Thoracic aorta (tissue), 2 donors: ENCODE measurements around the gene RIC8A. TPM values are rescaled to one million over a fixed set of nuclear protein-coding genes. Genes with fewer than 3 reads are reported as not detected.

ENCODE experiments used
- ATAC-seq: fragments of 150-250 bp; one replicate; pipeline ENCODE4 v1.8.0; 2017; ENCODE audit warnings: low read depth; ENCODE audit not compliant: insufficient number of reproducible peaks, low FRiP score
- DNase-seq: peaks from one replicate; pipeline ENCODE4 v3.0.0-alpha.2; 2020; ENCODE audit warnings: low spot score
- H3K27ac ChIP-seq, 2 donors: fragments of 200-600 bp; sonication (generic); 1 replicate in 1 of 2; 2 replicates in 1 of 2; pipeline ENCODE4 v1.5.1; 2016; ENCODE audit warnings: mild to moderate bottlenecking in 2 of 2, moderate library complexity in 2 of 2
- H3K27me3 ChIP-seq: fragments of 200-600 bp; sonication (generic); replicated peaks from 2 replicates; pipeline ENCODE4 v1.6.0; 2016; ENCODE audit warnings: mild to moderate bottlenecking; ENCODE audit not compliant: insufficient read depth
- H3K36me3 ChIP-seq: fragments of 200-600 bp; sonication (generic); one replicate; pipeline ENCODE4 v1.5.1; 2016
- H3K4me1 ChIP-seq, 2 donors: fragments of 200-600 bp; sonication (generic); 1 replicate in 1 of 2; 2 replicates in 1 of 2; pipeline versions ENCODE4 v1.5.1 to v1.6.0; 2016; ENCODE audit warnings: low read depth in 2 of 2, mild to moderate bottlenecking in 1 of 2; ENCODE audit not compliant: control insufficient read depth in 1 of 2
- H3K4me3 ChIP-seq: fragments of 200-600 bp; sonication (generic); 2 replicates; pipeline ENCODE4 v1.5.1; 2016; ENCODE audit warnings: mild to moderate bottlenecking
- H3K9me3 ChIP-seq: fragments of 200-600 bp; sonication (generic); 2 replicates; pipeline ENCODE4 v1.5.1; 2016
- total RNA-seq, 2 donors: library from RNA; depleted of rRNA; stranded (reverse); fragments of >200 nt; gene quantifications; one replicate each; pipeline versions ENCODE4 v1.1.0 to v1.2.3, GENCODE V29; 2016
- TF ChIP-seq, protein P1 (sequence below): fragments of 200-600 bp; sonication (generic); IDR thresholded peaks from one replicate; pipeline ENCODE4 v1.5.1; 2019; ENCODE audit warnings: antibody characterized with exemption

The RIC8A gene
- total RNA-seq, 2 donors from 2014 or later = 79.4 to 102 TPM

- Histone ChIP-seq H3K27me3 (no peaks in the 10 kb centered on the region), H3K36me3 (peaks cover 31% of the 10 kb centered on the region), H3K9me3 (no peaks in the 10 kb centered on the region), H3K4me1 (peaks cover 14 to 18% of the 10 kb centered on the region in 2 donors), H3K4me3 (no peak overlapping the region), H3K27ac (no peak overlapping the region)
- TF ChIP-seq, protein P1, sequence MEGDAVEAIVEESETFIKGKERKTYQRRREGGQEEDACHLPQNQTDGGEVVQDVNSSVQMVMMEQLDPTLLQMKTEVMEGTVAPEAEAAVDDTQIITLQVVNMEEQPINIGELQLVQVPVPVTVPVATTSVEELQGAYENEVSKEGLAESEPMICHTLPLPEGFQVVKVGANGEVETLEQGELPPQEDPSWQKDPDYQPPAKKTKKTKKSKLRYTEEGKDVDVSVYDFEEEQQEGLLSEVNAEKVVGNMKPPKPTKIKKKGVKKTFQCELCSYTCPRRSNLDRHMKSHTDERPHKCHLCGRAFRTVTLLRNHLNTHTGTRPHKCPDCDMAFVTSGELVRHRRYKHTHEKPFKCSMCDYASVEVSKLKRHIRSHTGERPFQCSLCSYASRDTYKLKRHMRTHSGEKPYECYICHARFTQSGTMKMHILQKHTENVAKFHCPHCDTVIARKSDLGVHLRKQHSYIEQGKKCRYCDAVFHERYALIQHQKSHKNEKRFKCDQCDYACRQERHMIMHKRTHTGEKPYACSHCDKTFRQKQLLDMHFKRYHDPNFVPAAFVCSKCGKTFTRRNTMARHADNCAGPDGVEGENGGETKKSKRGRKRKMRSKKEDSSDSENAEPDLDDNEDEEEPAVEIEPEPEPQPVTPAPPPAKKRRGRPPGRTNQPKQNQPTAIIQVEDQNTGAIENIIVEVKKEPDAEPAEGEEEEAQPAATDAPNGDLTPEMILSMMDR = no peak
- ATAC-seq = no peak
- no peak for DNase-seq
Observed at GRCh38 chr11:241634-242033, 34.1 kb downstream of the RIC8A start.

- H3K27me3 ChIP-seq = no peaks in the 10 kb centered on the region
- peaks cover 54% of the 10 kb centered on the region for H3K36me3 ChIP-seq
- peaks cover 0 to 4% of the 10 kb centered on the region in 2 donors for H3K4me1 ChIP-seq
- TF ChIP-seq, protein P1 = no peak
- H3K9me3 ChIP-seq = no peaks in the 10 kb centered on the region
- H3K4me3 ChIP-seq = no peak overlapping the region
- H3K27ac ChIP-seq = no peak overlapping the region
- no peak for DNase-seq
- no peak for ATAC-seq
Observed at GRCh38 chr11:244376-244775, 36.9 kb downstream of the RIC8A start.

DNA sequence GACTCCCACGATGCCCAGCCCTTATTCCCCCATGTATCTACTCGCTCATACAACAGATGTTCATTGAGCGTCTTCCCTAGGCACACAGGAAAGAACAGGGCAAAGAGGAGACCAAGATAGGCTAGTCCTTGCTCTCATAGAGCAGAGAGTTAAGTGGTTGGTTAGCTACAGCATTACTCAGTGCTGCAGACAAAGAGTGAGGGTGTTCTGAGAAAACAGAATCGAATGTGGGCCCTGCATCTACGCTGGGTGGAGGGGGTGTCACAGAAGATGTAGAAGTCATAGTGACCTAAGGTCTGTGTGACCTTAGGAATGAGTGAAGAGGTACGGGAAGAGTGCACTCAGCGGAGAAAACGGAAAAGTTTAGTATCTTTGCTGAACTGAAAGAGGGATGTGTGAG is 41.6 kb downstream of the RIC8A start:
- H3K36me3 ChIP-seq = peaks cover 66% of the 10 kb centered on the region
- no peak for ATAC-seq
- H3K27me3 ChIP-seq = no peaks in the 10 kb centered on the region
- TF ChIP-seq, protein P1 = no peak
- DNase-seq = no peak
- H3K9me3 ChIP-seq = no peaks in the 10 kb centered on the region
- H3K27ac ChIP-seq = no peak overlapping the region
- no peak overlapping the region for H3K4me3 ChIP-seq
- no peaks in the 10 kb centered on the region for H3K4me1 ChIP-seq

- no peak for ATAC-seq
- TF ChIP-seq, protein P1 = no peak
- peaks cover 59% of the 10 kb centered on the region for H3K36me3 ChIP-seq
Observed at GRCh38 chr11:250274-250673, 42.8 kb downstream of the RIC8A start.

GRCh38 chr11:250740-251299 is 43.3 kb downstream of the RIC8A start:
- no peak overlapping the region for H3K4me3 ChIP-seq
- no peaks in the 10 kb centered on the region for H3K4me1 ChIP-seq
- TF ChIP-seq, protein P1 = peak; percentile 53
- DNase-seq (no peak), ATAC-seq (no peak)
- peak overlapping the region in 1 of 2 donors; percentile 45 for H3K27ac ChIP-seq
- peaks cover 55% of the 10 kb centered on the region for H3K36me3 ChIP-seq
- H3K9me3 ChIP-seq = no peaks in the 10 kb centered on the region
- no peaks in the 10 kb centered on the region for H3K27me3 ChIP-seq

More at GRCh38 chr11:250274-250673, 42.8 kb downstream of the RIC8A start:
- no peaks in the 10 kb centered on the region for H3K27me3 ChIP-seq
- H3K27ac ChIP-seq = no peak overlapping the region
- H3K4me1 ChIP-seq = no peaks in the 10 kb centered on the region
- H3K9me3 ChIP-seq = no peaks in the 10 kb centered on the region
- H3K4me3 ChIP-seq = no peak overlapping the region
- DNase-seq = no peak
